NOMO-1 (cell line): ENCODE results near the gene DENND5A.
"Not testable (repeated sequence)": the region's sequence is repeated elsewhere in the genome, so short reads cannot be mapped to it uniquely, and the experiment has no call there.

Source experiments
- DNase-seq, 2 experiments: peaks; one replicate each; lab custom pipeline; 2025; ENCODE audit not compliant: unreplicated experiment in 2 of 2; lab: John Stamatoyannopoulos, UW

Gene DENND5A

GRCh38 chr11:9266132-9266736 lies 1.1 kb upstream of the DENND5A start:
- no peak for DNase-seq

GRCh38 chr11:9264316-9265210 lies 587 bp downstream of the DENND5A start:
- peak; percentile 83 to 89 for DNase-seq

- DNase-seq: peak; percentile 50 to 88
Measured at GRCh38 chr11:9263840-9264315, 1.3 kb downstream of the DENND5A start.

GRCh38 chr11:9260838-9261146 lies 4.4 kb downstream of the DENND5A start:
- not testable (repeated sequence) for DNase-seq

GRCh38 chr11:9259981-9260837 lies 4.9 kb downstream of the DENND5A start:
- no peak for DNase-seq

GRCh38 chr11:9258279-9258678 lies 6.9 kb downstream of the DENND5A start:
- not testable (repeated sequence) for DNase-seq

- DNase-seq: no peak
Measured at GRCh38 chr11:9254416-9254815, 10.7 kb downstream of the DENND5A start.

- DNase-seq: no peak
Measured at GRCh38 chr11:9253086-9253485, 12.1 kb downstream of the DENND5A start.

GRCh38 chr11:9251311-9251710 lies 13.8 kb downstream of the DENND5A start:
- DNase-seq: no peak

GRCh38 chr11:9250139-9250582 lies 15.0 kb downstream of the DENND5A start:
- DNase-seq: peak in 1 of 2 experiments; percentile 15

- DNase-seq: no peak
Measured at GRCh38 chr11:9249252-9249651, 15.9 kb downstream of the DENND5A start.

GRCh38 chr11:9247863-9248262 lies 17.3 kb downstream of the DENND5A start:
- DNase-seq: no peak

GRCh38 chr11:9236242-9236641 lies 28.9 kb downstream of the DENND5A start:
- not testable (repeated sequence) for DNase-seq

- no peak for DNase-seq
Measured at GRCh38 chr11:9232482-9232881, 32.7 kb downstream of the DENND5A start.

GRCh38 chr11:9231848-9232177 lies 33.3 kb downstream of the DENND5A start:
- peak; percentile 71 to 86 for DNase-seq

GRCh38 chr11:9230296-9230695 lies 34.9 kb downstream of the DENND5A start:
- no peak for DNase-seq

- no peak for DNase-seq
Measured at GRCh38 chr11:9228091-9228490, 37.1 kb downstream of the DENND5A start.

GRCh38 chr11:9225748-9226298 lies 39.3 kb downstream of the DENND5A start:
- DNase-seq: no peak

GRCh38 chr11:9222654-9223053 lies 42.5 kb downstream of the DENND5A start:
- no peak for DNase-seq

- not testable (repeated sequence) for DNase-seq
Measured at GRCh38 chr11:9220853-9221252, 44.3 kb downstream of the DENND5A start.

GRCh38 chr11:9219572-9219971 lies 45.6 kb downstream of the DENND5A start:
- DNase-seq: peak in 1 of 2 experiments; percentile 13
